Stomach (tissue), 9 donors: ENCODE data around the gene GTPBP2. TPM values are rescaled to one million over a fixed set of nuclear protein-coding genes. Genes with fewer than 3 reads are reported as not detected.

Experiments
- DNase-seq, 2 donors: peaks; one replicate each; pipeline versions ENCODE4 v3.0.0 to v3.0.0-alpha.2; 2013 to 2019
- H3K27ac ChIP-seq, 5 donors: fragments of 200-600 bp in 4 of 5; sonication (generic) in 4 of 5; one replicate each; pipeline ENCODE4 v1.5.1; 2013 to 2019; ENCODE audit warnings: mild to moderate bottlenecking in 1 of 5, moderate library complexity in 1 of 5
- H3K27me3 ChIP-seq, 3 donors: fragments of 200-600 bp; sonication (generic); one replicate each; pipeline ENCODE4 v1.5.1; 2017 to 2019; ENCODE audit warnings: mixed run types in 1 of 3
- H3K36me3 ChIP-seq, 4 donors: fragments of 200-600 bp; sonication (generic); 1 replicate in 3 of 4; 2 replicates in 1 of 4; pipeline ENCODE4 v1.5.1; 2016 to 2019
- H3K4me1 ChIP-seq, 4 donors: fragments of 200-600 bp; sonication (generic); one replicate each; pipeline ENCODE4 v1.5.1; 2016 to 2019
- H3K4me3 ChIP-seq, 4 donors: fragments of 200-600 bp; sonication (generic) in 3 of 4; one replicate each; pipeline ENCODE4 v1.5.1; 2016 to 2019; ENCODE audit warnings: mild to moderate bottlenecking in 1 of 4
- H3K9me3 ChIP-seq, 4 donors: fragments of 200-600 bp; sonication (generic); one replicate each; pipeline ENCODE4 v1.5.1; 2016 to 2019
- CTCF ChIP-seq, 7 experiments: fragments of 450-650 bp in 4 of 7; fragments of 200-600 bp in 3 of 7; sonication (generic) in 3 of 7; IDR thresholded peaks; one replicate each; pipeline ENCODE4 v1.5.1; 2016 to 2019; ENCODE audit warnings: antibody characterized with exemption in 7 of 7, control low read depth in 2 of 7, mild to moderate bottlenecking in 1 of 7
- EP300 ChIP-seq: sonication (generic); formaldehyde crosslinking; IDR thresholded peaks from one replicate; pipeline ENCODE4 v1.6.1; 2017; ENCODE audit warnings: antibody characterized with exemption
- POLR2A ChIP-seq, 4 donors: fragments of 450-650 bp; IDR thresholded peaks; one replicate each; pipeline ENCODE4 v1.6.1; 2016; ENCODE audit warnings: antibody characterized with exemption in 4 of 4, control low read depth in 2 of 4, mild to moderate bottlenecking in 1 of 4, moderate library complexity in 1 of 4
- POLR2AphosphoS5 ChIP-seq, 3 donors: sonication (generic); formaldehyde crosslinking; IDR thresholded peaks; one replicate each; pipeline ENCODE4 v1.6.1; 2016; ENCODE audit warnings: antibody characterized with exemption in 3 of 3
- WGBS, 5 donors: extraction: QIAGEN DNeasy Blood & Tissue Kit in 3 of 5; methylation state at CpG; one replicate each; pipeline versions ENCODE4 v1.1.5 to v1.1.7; 2013 to 2018; 5-methylcytosine and 5-hydroxymethylcytosine counted together
- intact Hi-C: fragments of 100-400 bp; cut with DNase I; formaldehyde crosslinking; loops from one replicate; pipeline ENCODE4 v1.15.1; 2023; ENCODE audit warnings: low total_unique reads
- polyA plus RNA-seq, 3 donors: library from polyadenylated mRNA; stranded (reverse); fragments of 200-250 nt; gene quantifications; one replicate each; pipeline ENCODE4 v1.2.3, GENCODE V29; 2013
- total RNA-seq, 5 donors: library from RNA; depleted of rRNA; stranded (reverse); fragments of >200 nt; gene quantifications; one replicate each; pipeline versions ENCODE4 v1.1.0 to v1.2.3, GENCODE V29; 2014 to 2016
- donor health status: healthy with polysubstance abuse.
- donor health status: Bipolar disorder and iron deficiency.
- donor health status: healthy.

GTPBP2 gene
- total and polyA plus RNA-seq, 8 donors: 26.3 to 83.8 (median 45.4) TPM

GRCh38 chr6:43647613-43648012, 18.5 kb upstream of the GTPBP2 start:
- Histone ChIP-seq H3K36me3 (peaks cover 0 to 6% (median 2%) of the 10 kb centered on the region in 4 donors), H3K9me3 (no peaks in the 10 kb centered on the region), H3K4me1 (peaks cover 8 to 23% (median 18%) of the 10 kb centered on the region in 4 donors), H3K27ac (no peak overlapping the region), H3K4me3 (no peak overlapping the region), H3K27me3 (no peaks in the 10 kb centered on the region)
- DNase-seq: no peak
- 89 to 97% (median 93%) methylated on average over 3 of the region's 3 CpGs for WGBS, 5 donors
- TF ChIP-seq CTCF (IDR thresholded peaks at IDR 0.05) (no peak), POLR2A (IDR thresholded peaks at IDR 0.05) (no peak), EP300 (no peak), POLR2AphosphoS5 (IDR thresholded peaks at IDR 0.05) (no peak)
- intact Hi-C loops: no loop called here

- H3K4me1 ChIP-seq: peaks cover 8 to 28% (median 19%) of the 10 kb centered on the region in 4 donors
- DNase-seq: no peak
- H3K27me3 ChIP-seq: no peaks in the 10 kb centered on the region
- H3K4me3 ChIP-seq: peak overlapping the region; percentile 47 to 54 (median 50)
- 12 to 23% (median 14%) methylated on average over 9 of the region's 9 CpGs for WGBS, 5 donors
- H3K9me3 ChIP-seq: no peaks in the 10 kb centered on the region
- peaks cover 7 to 27% (median 21%) of the 10 kb centered on the region in 4 donors for H3K36me3 ChIP-seq
- peak overlapping the region in 4 of 5 donors; percentile 29 to 67 (median 51) for H3K27ac ChIP-seq
- intact Hi-C loops: no loop called here
- TF ChIP-seq POLR2A (IDR thresholded peaks at IDR 0.05): no peak
- no peak for TF ChIP-seq POLR2AphosphoS5 (IDR thresholded peaks at IDR 0.05)
- no peak for TF ChIP-seq EP300
- TF ChIP-seq CTCF (IDR thresholded peaks at IDR 0.05): no peak
Measured at GRCh38 chr6:43645613-43645964, 16.5 kb upstream of the GTPBP2 start.

- WGBS, 5 donors: 4 to 12% (median 7%) methylated on average over 33 to 52 of the region's 52 CpGs
Measured at GRCh38 chr6:43644940-43645612, 16.0 kb upstream of the GTPBP2 start, which contains the start of gene RSPH9. Gene RSPH9 (plus strand): TSS chr6:43645036. CDS start chr6:43645099, 63 bp downstream.

More at GRCh38 chr6:43644940-43645612, 16.0 kb upstream of the GTPBP2 start, which contains the start of gene RSPH9:
- TF ChIP-seq CTCF (IDR thresholded peaks at IDR 0.05) (no peak), EP300 (no peak), POLR2AphosphoS5 (IDR thresholded peaks at IDR 0.05) (no peak)
- H3K36me3 ChIP-seq: peaks cover 12 to 32% (median 26%) of the 10 kb centered on the region in 4 donors
- H3K9me3 ChIP-seq: no peaks in the 10 kb centered on the region
- intact Hi-C loops: no loop called here
- H3K4me3 ChIP-seq: peak within 1 kb of the TSS; percentile 47 to 54 (median 50)
- DNase-seq: peak; percentile 63 to 92
- peaks cover 8 to 33% (median 20%) of the 10 kb centered on the region in 4 donors for H3K4me1 ChIP-seq
- peak within 1 kb of the TSS; percentile 29 to 67 (median 59) for H3K27ac ChIP-seq
- H3K27me3 ChIP-seq: no peaks in the 10 kb centered on the region
